H1 (cell line): ENCODE data around the gene TUBA8. TPM values are rescaled to one million over a fixed set of nuclear protein-coding genes. Genes with fewer than 3 reads are reported as not detected.

Experiments used
- CBX8 ChIP-seq: fragments of 300-800, 300-1000 bp; sonication (generic); IDR thresholded peaks from 2 replicates; pipeline ENCODE4 v1.7.1; 2016; ENCODE audit warnings: low read depth, low read length, borderline replicate concordance
- CHD7 ChIP-seq: fragments of 300-600 bp; sonication (generic); IDR thresholded peaks from 2 replicates; pipeline ENCODE4 v1.7.1; 2012; ENCODE audit warnings: low read length, moderate library complexity, mild to moderate bottlenecking, inconsistent platforms; ENCODE audit not compliant: insufficient replicate concordance
- EP300 ChIP-seq, 2 experiments: IDR thresholded peaks; 1 replicate in 1 of 2; 2 replicates in 1 of 2; pipeline ENCODE4 v1.6.1; 2011 to 2012; ENCODE audit warnings: low read depth in 2 of 2, low read length in 2 of 2, mild to moderate bottlenecking in 2 of 2, borderline replicate concordance in 1 of 2, inconsistent platforms in 1 of 2, moderate library complexity in 1 of 2
- JUN ChIP-seq: IDR thresholded peaks from 2 replicates; pipeline ENCODE4 v1.6.1; 2011; ENCODE audit warnings: low read depth, mild to moderate bottlenecking, improper control_type of control experiment, low read length
- POLR2A ChIP-seq, 2 experiments: IDR thresholded peaks; 1 replicate in 1 of 2; 2 replicates in 1 of 2; pipeline ENCODE4 v1.6.1; 2011; ENCODE audit warnings: low read depth in 2 of 2, low read length in 2 of 2, mild to moderate bottlenecking in 2 of 2; ENCODE audit errors: control extremely low read depth in 1 of 2
- SP1 ChIP-seq: IDR thresholded peaks from 2 replicates; pipeline ENCODE4 v1.6.1; 2011; ENCODE audit warnings: low read depth, low read length
- polyA plus RNA-seq, 7 experiments: library from polyadenylated mRNA; depleted of rRNA in 3 of 7; stranded (reverse) in 5 of 7; unstranded in 2 of 7; fragments of >200 nt in 5 of 7; fragments of 200-250 nt in 2 of 7; gene quantifications; 1 replicate in 5 of 7; 2 replicates in 1 of 7; 4 replicates in 1 of 7; pipeline versions ENCODE4 v1.2.1 to v1.2.3, GENCODE V29; 2011 to 2013; ENCODE audit warnings: missing spikeins in 2 of 7, mixed read lengths in 2 of 7
- total RNA-seq: library from RNA; stranded (reverse); fragmentation: NEBNext Ultra II Directional; extraction: Animal tissue kit (Norgen Biotek cat#: 25700); gene quantifications from 2 replicates; pipeline ENCODE4 v1.2.1, GENCODE V29; 2021

The TUBA8 gene
- total and polyA plus RNA-seq, 2 of the 8 experiments (the other 6 are each of a cell fraction or from before 2014, with no cell fraction given) = 1.0 to 4.0 TPM

- TF ChIP-seq CHD7 (no peak), CBX8 (no peak), EP300 (IDR thresholded peaks at IDR 0.05; ENCODE audit: borderline replicate concordance in 1 of 2, low read depth in 2 of 2, low read length in 2 of 2) (no peak), JUN (no peak), SP1 (no peak), POLR2A (IDR thresholded peaks at IDR 0.05; ENCODE audit: control extremely low read depth in 1 of 2, low read depth in 2 of 2, low read length in 2 of 2) (no peak)
These were observed 33.5 kb downstream of the TUBA8 start (continued) for GRCh38 chr22:18144105-18144504.
